IPS DF 6.9 (cell line): Measurements from ENCODE around the gene SULT1C3.

Source experiments
- DNase-seq: peaks from one replicate; pipeline ENCODE4 v3.0.0-alpha.2; 2013; ENCODE audit warnings: low read depth, low spot score
- H3K27ac ChIP-seq: one replicate; pipeline ENCODE4 v1.5.1; 2013; ENCODE audit warnings: low read length, control low read depth
- H3K27me3 ChIP-seq: 2 replicates; pipeline ENCODE4 v1.6.1; 2013; ENCODE audit warnings: mild to moderate bottlenecking, low read length; ENCODE audit not compliant: control insufficient read depth, insufficient read depth
- H3K36me3 ChIP-seq: 2 replicates; pipeline ENCODE4 v1.6.1; 2013; ENCODE audit warnings: low read length; ENCODE audit not compliant: control insufficient read depth, insufficient read depth
- H3K4me1 ChIP-seq: 2 replicates; pipeline ENCODE4 v1.6.1; 2013; ENCODE audit warnings: low read length; ENCODE audit not compliant: control insufficient read depth, insufficient read depth
- H3K4me3 ChIP-seq: 2 replicates; pipeline ENCODE4 v1.5.1; 2013; ENCODE audit warnings: mild to moderate bottlenecking, low read length
- H3K9me3 ChIP-seq: 2 replicates; pipeline ENCODE4 v1.6.1; 2013; ENCODE audit warnings: low read length, inconsistent platforms; ENCODE audit not compliant: control insufficient read depth, insufficient read depth
- WGBS: extraction: QIAGEN DNeasy Blood & Tissue Kit; methylation state at CpG from one replicate; pipeline ENCODE4 v1.1.7; 2013; ENCODE audit warnings: mixed read lengths, missing lambda C conversion rate; ENCODE audit not compliant: insufficient read length, insufficient coverage; 5-methylcytosine and 5-hydroxymethylcytosine counted together

SULT1C3 gene

GRCh38 chr2:108239786-108240185 lies at the start of gene SULT1C3:
TSS of gene SULT1C3 (plus strand) at chr2:108239968. CDS start at chr2:108247195, 7,227 bp downstream.
- Histone ChIP-seq H3K4me1 (no peaks in the 10 kb centered on the region), H3K9me3 (peaks cover 1% of the 10 kb centered on the region; the same call in 1 of the 2 replicates), H3K27ac (no peak within 1 kb of the TSS), H3K27me3 (no peaks in the 10 kb centered on the region), H3K36me3 (no peaks in the 10 kb centered on the region), H3K4me3 (no peak within 1 kb of the TSS)
- DNase-seq, result no peak
- no CpG with 5 or more reads among the region's 2 CpGs for WGBS

- no peak for DNase-seq
- Histone ChIP-seq H3K4me1 (no peaks in the 10 kb centered on the region), H3K27me3 (no peaks in the 10 kb centered on the region), H3K9me3 (no peaks in the 10 kb centered on the region), H3K4me3 (no peak overlapping the region), H3K36me3 (no peaks in the 10 kb centered on the region), H3K27ac (no peak overlapping the region)
- WGBS, result no CpG with 5 or more reads among the region's 3 CpGs
Measured at GRCh38 chr2:108193251-108193650, 46.5 kb upstream of the SULT1C3 start.

- DNase-seq, result no peak
- no CpG with 5 or more reads among the region's 7 CpGs for WGBS
- Histone ChIP-seq H3K27me3 (no peaks in the 10 kb centered on the region), H3K4me1 (no peaks in the 10 kb centered on the region), H3K9me3 (no peaks in the 10 kb centered on the region), H3K36me3 (no peaks in the 10 kb centered on the region), H3K27ac (no peak overlapping the region), H3K4me3 (no peak overlapping the region)
Measured at GRCh38 chr2:108194409-108195132, 45.2 kb upstream of the SULT1C3 start.

GRCh38 chr2:108195133-108195439 lies 44.7 kb upstream of the SULT1C3 start:
- Histone ChIP-seq H3K4me1 (no peaks in the 10 kb centered on the region), H3K9me3 (no peaks in the 10 kb centered on the region), H3K4me3 (no peak overlapping the region), H3K27ac (no peak overlapping the region), H3K27me3 (no peaks in the 10 kb centered on the region), H3K36me3 (no peaks in the 10 kb centered on the region)
- no peak for DNase-seq

- H3K9me3 ChIP-seq, result 0 out of 2 replicates have a peak, but pooled peaks cover 1% of the 10 kb centered on the region
- H3K4me3 ChIP-seq, result no peak overlapping the region
- no peaks in the 10 kb centered on the region for H3K36me3 ChIP-seq
- no peak for DNase-seq
- no peaks in the 10 kb centered on the region for H3K27me3 ChIP-seq
- H3K4me1 ChIP-seq, result no peaks in the 10 kb centered on the region
- H3K27ac ChIP-seq, result no peak overlapping the region
Measured at GRCh38 chr2:108199726-108200125, 40.0 kb upstream of the SULT1C3 start.

GRCh38 chr2:108200569-108200968 lies 39.2 kb upstream of the SULT1C3 start:
- Histone ChIP-seq H3K27ac (no peak overlapping the region), H3K4me1 (no peaks in the 10 kb centered on the region), H3K36me3 (no peaks in the 10 kb centered on the region), H3K4me3 (no peak overlapping the region), H3K9me3 (0 out of 2 replicates have a peak, but pooled peaks cover 1% of the 10 kb centered on the region), H3K27me3 (no peaks in the 10 kb centered on the region)
- WGBS, result no CpG with 5 or more reads among the region's 7 CpGs
- no peak for DNase-seq

GRCh38 chr2:108212671-108213070 lies 27.1 kb upstream of the SULT1C3 start:
- no peak overlapping the region for H3K4me3 ChIP-seq
- H3K27ac ChIP-seq, result no peak overlapping the region
- WGBS, result no CpG with 5 or more reads among the region's 3 CpGs

GRCh38 chr2:108215794-108216211 lies 24.0 kb upstream of the SULT1C3 start:
- no CpG with 5 or more reads among the region's 3 CpGs for WGBS
- Histone ChIP-seq H3K9me3 (no peaks in the 10 kb centered on the region; the same call in 1 of the 2 replicates), H3K4me1 (no peaks in the 10 kb centered on the region), H3K36me3 (no peaks in the 10 kb centered on the region), H3K4me3 (no peak overlapping the region), H3K27ac (no peak overlapping the region), H3K27me3 (no peaks in the 10 kb centered on the region)
- DNase-seq, result no peak

More at GRCh38 chr2:108212671-108213070, 27.1 kb upstream of the SULT1C3 start:
- Histone ChIP-seq H3K36me3 (no peaks in the 10 kb centered on the region), H3K27me3 (no peaks in the 10 kb centered on the region), H3K4me1 (no peaks in the 10 kb centered on the region), H3K9me3 (peaks cover 1% of the 10 kb centered on the region; the same call in 1 of the 2 replicates)
- no peak for DNase-seq

- H3K4me1 ChIP-seq, result no peaks in the 10 kb centered on the region
- no peak for DNase-seq
- H3K27ac ChIP-seq, result no peak overlapping the region
- no peaks in the 10 kb centered on the region for H3K27me3 ChIP-seq
- H3K4me3 ChIP-seq, result no peak overlapping the region
- no peaks in the 10 kb centered on the region; the same call in 1 of the 2 replicates for H3K9me3 ChIP-seq
- no CpG with 5 or more reads among the region's 2 CpGs for WGBS
- H3K36me3 ChIP-seq, result no peaks in the 10 kb centered on the region
Measured at GRCh38 chr2:108217211-108217610, 22.6 kb upstream of the SULT1C3 start.

GRCh38 chr2:108219688-108220087 lies 20.1 kb upstream of the SULT1C3 start:
- WGBS, result no CpG with 5 or more reads among the region's 3 CpGs
- Histone ChIP-seq H3K4me3 (no peak overlapping the region), H3K9me3 (peaks cover 5% of the 10 kb centered on the region), H3K4me1 (no peaks in the 10 kb centered on the region), H3K27me3 (no peaks in the 10 kb centered on the region), H3K27ac (no peak overlapping the region), H3K36me3 (no peaks in the 10 kb centered on the region)
- DNase-seq, result no peak

GRCh38 chr2:108220191-108220590 lies 19.6 kb upstream of the SULT1C3 start:
- DNase-seq, result no peak
- no peak overlapping the region for H3K4me3 ChIP-seq
- no CpG with 5 or more reads among the region's 3 CpGs for WGBS
- no peaks in the 10 kb centered on the region for H3K36me3 ChIP-seq
- H3K27ac ChIP-seq, result no peak overlapping the region
- H3K4me1 ChIP-seq, result no peaks in the 10 kb centered on the region
- peaks cover 5% of the 10 kb centered on the region for H3K9me3 ChIP-seq
- H3K27me3 ChIP-seq, result no peaks in the 10 kb centered on the region
